DMS114 treated with DMSO at 0.1 percent for 48 hours (cell line): Measurements from ENCODE around the gene SCN11A.
A peak's percentile ranks its signal among the peaks of the same experiment; 100 is the strongest.

Experiments
- DNase-seq: peaks from one replicate; lab custom pipeline; 2025; ENCODE audit not compliant: unreplicated experiment; lab: John Stamatoyannopoulos, UW

SCN11A gene

GRCh38 chr3:39051649-39052561 is at the start of gene SCN11A, which contains the start of gene WDR48:
Gene SCN11A, minus strand, starts transcription at chr3:39051944. Its CDS starts 101,582 bp downstream, at chr3:38950362.
Gene WDR48, plus strand, starts transcription at chr3:39052016. Its CDS starts 10 bp downstream, at chr3:39052026.
- DNase-seq, result peak; percentile 76

GRCh38 chr3:39101022-39101689 is 49.4 kb upstream of the SCN11A start:
- no peak for DNase-seq

- DNase-seq, result no peak
Observed at GRCh38 chr3:39100500-39100886, 48.7 kb upstream of the SCN11A start.

- DNase-seq, result no peak
Observed at GRCh38 chr3:39099738-39100499, 48.2 kb upstream of the SCN11A start.

- no peak for DNase-seq
Observed at GRCh38 chr3:39099242-39099641, 47.5 kb upstream of the SCN11A start.

GRCh38 chr3:39098473-39099000 is 46.8 kb upstream of the SCN11A start:
- no peak for DNase-seq

- DNase-seq, result no peak
Observed at GRCh38 chr3:39097716-39098472, 46.1 kb upstream of the SCN11A start.

- DNase-seq, result no peak
Observed at GRCh38 chr3:39096775-39097174, 45.0 kb upstream of the SCN11A start.

GRCh38 chr3:39095778-39096177 is 44.0 kb upstream of the SCN11A start:
- DNase-seq, result no peak

GRCh38 chr3:39094851-39095677 is 43.3 kb upstream of the SCN11A start:
- no peak for DNase-seq

GRCh38 chr3:39090922-39091321 is 39.2 kb upstream of the SCN11A start:
- no peak for DNase-seq

- DNase-seq, result no peak
Observed at GRCh38 chr3:39088889-39089288, 37.1 kb upstream of the SCN11A start.

- no peak for DNase-seq
Observed at GRCh38 chr3:39088456-39088855, 36.7 kb upstream of the SCN11A start.

- DNase-seq, result no peak
Observed at GRCh38 chr3:39086144-39086543, 34.4 kb upstream of the SCN11A start.

- DNase-seq, result no peak
Observed at GRCh38 chr3:39082666-39083313, 31.0 kb upstream of the SCN11A start.

GRCh38 chr3:39080026-39080425 is 28.3 kb upstream of the SCN11A start:
- no peak for DNase-seq

- DNase-seq, result no peak
Observed at GRCh38 chr3:39079530-39079929, 27.8 kb upstream of the SCN11A start.

GRCh38 chr3:39075910-39076309 is 24.2 kb upstream of the SCN11A start:
- no peak for DNase-seq

- DNase-seq, result no peak
Observed at GRCh38 chr3:39068556-39068955, 16.8 kb upstream of the SCN11A start.
